Measurements from ENCODE around the gene EXTL1. TPM values are rescaled to one million over a fixed set of nuclear protein-coding genes. Genes with fewer than 3 reads are reported as not detected.

EXTL1 gene
- total RNA-seq, 2 donors from 2014 or later, result 1.6 TPM; not detected in 1

GRCh38 chr1:26027716-26028489 lies 6.3 kb downstream of the EXTL1 start:
- Histone ChIP-seq H3K4me3 (no peak overlapping the region), H3K4me1 (ENCODE audit: control insufficient read depth in 1 of 2, low read depth in 2 of 2) (no peaks in the 10 kb centered on the region), H3K9me3 (no peaks in the 10 kb centered on the region), H3K27ac (no peak overlapping the region), H3K27me3 (replicated peaks; ENCODE audit: insufficient read depth) (no peaks in the 10 kb centered on the region), H3K36me3 (no peaks in the 10 kb centered on the region)
- no peak for ATAC-seq (ENCODE audit: insufficient number of reproducible peaks, low FRiP score, low read depth)
- TF ChIP-seq, protein P1, sequence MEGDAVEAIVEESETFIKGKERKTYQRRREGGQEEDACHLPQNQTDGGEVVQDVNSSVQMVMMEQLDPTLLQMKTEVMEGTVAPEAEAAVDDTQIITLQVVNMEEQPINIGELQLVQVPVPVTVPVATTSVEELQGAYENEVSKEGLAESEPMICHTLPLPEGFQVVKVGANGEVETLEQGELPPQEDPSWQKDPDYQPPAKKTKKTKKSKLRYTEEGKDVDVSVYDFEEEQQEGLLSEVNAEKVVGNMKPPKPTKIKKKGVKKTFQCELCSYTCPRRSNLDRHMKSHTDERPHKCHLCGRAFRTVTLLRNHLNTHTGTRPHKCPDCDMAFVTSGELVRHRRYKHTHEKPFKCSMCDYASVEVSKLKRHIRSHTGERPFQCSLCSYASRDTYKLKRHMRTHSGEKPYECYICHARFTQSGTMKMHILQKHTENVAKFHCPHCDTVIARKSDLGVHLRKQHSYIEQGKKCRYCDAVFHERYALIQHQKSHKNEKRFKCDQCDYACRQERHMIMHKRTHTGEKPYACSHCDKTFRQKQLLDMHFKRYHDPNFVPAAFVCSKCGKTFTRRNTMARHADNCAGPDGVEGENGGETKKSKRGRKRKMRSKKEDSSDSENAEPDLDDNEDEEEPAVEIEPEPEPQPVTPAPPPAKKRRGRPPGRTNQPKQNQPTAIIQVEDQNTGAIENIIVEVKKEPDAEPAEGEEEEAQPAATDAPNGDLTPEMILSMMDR (IDR thresholded peaks at IDR 0.05), result no peak
- no peak for DNase-seq (ENCODE audit: low spot score)

- no peaks in the 10 kb centered on the region for H3K9me3 ChIP-seq
- ATAC-seq (ENCODE audit: insufficient number of reproducible peaks, low FRiP score, low read depth) (no peak), DNase-seq (ENCODE audit: low spot score) (no peak)
- no peak overlapping the region for H3K4me3 ChIP-seq
- TF ChIP-seq, protein P1 (IDR thresholded peaks at IDR 0.05), result no peak
- H3K4me1 ChIP-seq (ENCODE audit: control insufficient read depth in 1 of 2, low read depth in 2 of 2), result no peaks in the 10 kb centered on the region
- H3K27me3 ChIP-seq (replicated peaks; ENCODE audit: insufficient read depth), result no peaks in the 10 kb centered on the region
- H3K27ac ChIP-seq, result no peak overlapping the region
- H3K36me3 ChIP-seq, result no peaks in the 10 kb centered on the region
Measured at GRCh38 chr1:26028490-26028980, 7.0 kb downstream of the EXTL1 start.

- TF ChIP-seq, protein P1 (IDR thresholded peaks at IDR 0.05), result no peak
- no peaks in the 10 kb centered on the region for H3K9me3 ChIP-seq
- no peak for ATAC-seq (ENCODE audit: insufficient number of reproducible peaks, low FRiP score, low read depth)
- no peaks in the 10 kb centered on the region for H3K27me3 ChIP-seq (replicated peaks; ENCODE audit: insufficient read depth)
- H3K4me3 ChIP-seq, result no peak overlapping the region
- no peak for DNase-seq (ENCODE audit: low spot score)
- no peaks in the 10 kb centered on the region for H3K36me3 ChIP-seq
- no peak overlapping the region for H3K27ac ChIP-seq
- H3K4me1 ChIP-seq (ENCODE audit: control insufficient read depth in 1 of 2, low read depth in 2 of 2), result no peaks in the 10 kb centered on the region
Measured at GRCh38 chr1:26029054-26029863, 7.7 kb downstream of the EXTL1 start.

GRCh38 chr1:26029864-26030481 lies 8.4 kb downstream of the EXTL1 start:
- DNase-seq (ENCODE audit: low spot score), result no peak
- Histone ChIP-seq H3K4me3 (no peak overlapping the region), H3K4me1 (ENCODE audit: control insufficient read depth in 1 of 2, low read depth in 2 of 2) (peaks cover 3% of the 10 kb centered on the region in 2 donors), H3K36me3 (no peaks in the 10 kb centered on the region), H3K27ac (no peak overlapping the region), H3K9me3 (no peaks in the 10 kb centered on the region), H3K27me3 (replicated peaks; ENCODE audit: insufficient read depth) (no peaks in the 10 kb centered on the region)
- ATAC-seq (ENCODE audit: insufficient number of reproducible peaks, low FRiP score, low read depth), result no peak
- TF ChIP-seq, protein P1 (IDR thresholded peaks at IDR 0.05), result no peak

DNA sequence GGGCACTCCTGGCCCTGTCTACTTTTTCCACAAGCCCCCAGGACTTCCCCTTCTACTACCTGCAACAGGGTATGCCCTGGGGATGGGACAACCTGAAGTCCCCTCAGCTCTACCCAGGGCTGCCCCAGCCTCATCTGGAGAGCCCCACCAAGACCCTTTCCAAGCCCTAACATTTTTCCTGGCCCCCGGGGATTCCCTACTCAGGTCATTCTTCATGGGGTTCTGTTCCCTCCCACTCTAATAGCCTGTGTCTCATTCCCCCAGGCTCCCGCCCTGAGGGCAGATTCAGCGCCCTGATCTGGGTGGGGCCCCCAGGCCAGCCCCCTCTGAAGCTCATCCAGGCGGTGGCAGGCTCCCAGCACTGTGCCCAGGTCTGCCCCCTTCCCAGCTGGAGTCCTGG lies 9.6 kb downstream of the EXTL1 start:
- Histone ChIP-seq H3K4me1 (ENCODE audit: control insufficient read depth in 1 of 2, low read depth in 2 of 2) (peaks cover 6 to 9% of the 10 kb centered on the region in 2 donors), H3K36me3 (no peaks in the 10 kb centered on the region), H3K27ac (no peak overlapping the region), H3K9me3 (no peaks in the 10 kb centered on the region), H3K4me3 (no peak overlapping the region), H3K27me3 (replicated peaks; ENCODE audit: insufficient read depth) (no peaks in the 10 kb centered on the region)
- DNase-seq (ENCODE audit: low spot score), result no peak
- no peak for ATAC-seq (ENCODE audit: insufficient number of reproducible peaks, low FRiP score, low read depth)
- TF ChIP-seq, protein P1 (IDR thresholded peaks at IDR 0.05), result no peak
